HEK293 (cell line): Measurements from ENCODE around the gene EEFSEC.

ENCODE experiments used
- CTCF ChIA-PET: fragments of 350-600 bp; formaldehyde crosslinking; extraction: SDS; loops from one replicate; lab custom pipeline; 2021; ENCODE audit warnings: antibody characterized with exemption; lab: Yijun Ruan, JAX
- POLR2A ChIA-PET: fragments of 300-600 bp; formaldehyde crosslinking; extraction: SDS; loops from one replicate; lab custom pipeline; 2020; ENCODE audit warnings: antibody characterized with exemption, inconsistent platforms; lab: Yijun Ruan, JAX
- H3K27ac ChIP-seq: fragments of 200-500 bp; sonication (Bioruptor generic); 2 replicates; pipeline ENCODE4 v1.5.1; 2014; ENCODE audit warnings: low read depth, low read length, control low read depth, inconsistent platforms; ENCODE audit errors: extremely low read depth
- H3K36me3 ChIP-seq, 2 experiments: fragments of 200-500 bp in 1 of 2; sonication (Bioruptor generic) in 1 of 2; 1 replicate in 1 of 2; 2 replicates in 1 of 2; pipeline ENCODE4 v1.5.1; 2014 to 2017; ENCODE audit warnings: inconsistent platforms in 2 of 2, low read length in 2 of 2; ENCODE audit not compliant: control insufficient read depth in 2 of 2, insufficient read depth in 1 of 2
- H3K4me1 ChIP-seq: fragments of 200-500 bp; sonication (Bioruptor generic); 2 replicates; pipeline ENCODE4 v1.5.1; 2014; ENCODE audit warnings: mild to moderate bottlenecking, low read length, inconsistent platforms; ENCODE audit not compliant: control insufficient read depth, insufficient read depth
- H3K4me3 ChIP-seq: 2 replicates; pipeline ENCODE4 v1.5.1; 2011; ENCODE audit warnings: low read depth, mild to moderate bottlenecking, control low read depth, low read length, moderate library complexity
- H3K9me3 ChIP-seq: fragments of 200-500 bp; sonication (Bioruptor generic); 2 replicates; pipeline ENCODE4 v1.5.1; 2014; ENCODE audit warnings: low read depth, low read length, inconsistent platforms; ENCODE audit not compliant: control insufficient read depth, insufficient read depth
- EGR2 ChIP-seq: fragments of 450-650 bp; formaldehyde crosslinking; IDR thresholded peaks from 2 replicates; pipeline ENCODE4 v1.5.1; 2016; ENCODE audit warnings: low read depth, missing biosample characterization, missing genetic modification characterization
- GFI1B ChIP-seq: fragments of 450-650 bp; formaldehyde crosslinking; IDR thresholded peaks from 2 replicates; pipeline ENCODE4 v1.5.1; 2016; ENCODE audit warnings: missing biosample characterization, missing genetic modification characterization
- HOXC10 ChIP-seq: sonication (generic); formaldehyde crosslinking; IDR thresholded peaks from 2 replicates; pipeline ENCODE4 v1.8.1; 2023; ENCODE audit warnings: mild to moderate bottlenecking, missing genetic modification reagents
- KLF10 ChIP-seq: fragments of 450-650 bp; IDR thresholded peaks from 2 replicates; pipeline ENCODE4 v1.5.1; 2018; ENCODE audit warnings: missing biosample characterization, mild to moderate bottlenecking, missing genetic modification characterization
- PBX3 ChIP-seq: sonication (generic); formaldehyde crosslinking; IDR thresholded peaks from 2 replicates; pipeline ENCODE4 v1.8.1; 2022; ENCODE audit warnings: mild to moderate bottlenecking, moderate library complexity, missing genetic modification reagents
- PRDM1 ChIP-seq: fragments of 450-650 bp; formaldehyde crosslinking; IDR thresholded peaks from 2 replicates; pipeline ENCODE4; 2016; ENCODE audit warnings: missing biosample characterization, missing genetic modification characterization
- TSHZ1 ChIP-seq: fragments of 450-650 bp; formaldehyde crosslinking; IDR thresholded peaks from 2 replicates; pipeline ENCODE4 v1.5.1; 2016; ENCODE audit warnings: missing biosample characterization, missing genetic modification characterization, borderline replicate concordance
- ZBTB21 ChIP-seq: fragments of 450-650 bp; formaldehyde crosslinking; IDR thresholded peaks from 2 replicates; pipeline ENCODE4 v1.5.1; 2017; ENCODE audit warnings: missing biosample characterization, missing genetic modification characterization
- ZNF138 ChIP-seq: fragments of 450-650 bp; formaldehyde crosslinking; IDR thresholded peaks from 2 replicates; pipeline ENCODE4 v1.5.1; 2016; ENCODE audit warnings: missing biosample characterization, missing genetic modification characterization, borderline replicate concordance
- ZNF155 ChIP-seq: fragments of 450-650 bp; formaldehyde crosslinking; IDR thresholded peaks from 2 replicates; pipeline ENCODE4 v1.5.1; 2016; ENCODE audit warnings: missing biosample characterization, missing genetic modification characterization
- ZNF202 ChIP-seq: fragments of 450-650 bp; formaldehyde crosslinking; IDR thresholded peaks from 2 replicates; pipeline ENCODE4 v1.5.1; 2016; ENCODE audit warnings: missing biosample characterization, missing genetic modification characterization, borderline replicate concordance
- ZNF341 ChIP-seq: fragments of 450-650 bp; formaldehyde crosslinking; IDR thresholded peaks from 2 replicates; pipeline ENCODE4; 2016; ENCODE audit warnings: low read depth, missing biosample characterization, missing genetic modification characterization
- ZNF366 ChIP-seq: fragments of 450-650 bp; formaldehyde crosslinking; conservative IDR thresholded peaks from 2 replicates; pipeline ENCODE4 v1.5.1; 2016; ENCODE audit warnings: missing biosample characterization, missing genetic modification characterization
- ZNF433 ChIP-seq: fragments of 450-650 bp; formaldehyde crosslinking; IDR thresholded peaks from 2 replicates; pipeline ENCODE4 v1.5.1; 2016; ENCODE audit warnings: missing biosample characterization, missing genetic modification characterization, low read depth
- ZNF510 ChIP-seq: fragments of 450-650 bp; formaldehyde crosslinking; IDR thresholded peaks from 2 replicates; pipeline ENCODE4 v1.5.1; 2018; ENCODE audit warnings: mild to moderate bottlenecking, missing genetic modification characterization, missing biosample characterization; ENCODE audit not compliant: insufficient replicate concordance
- ZNF521 ChIP-seq: fragments of 450-650 bp; formaldehyde crosslinking; IDR thresholded peaks from 2 replicates; pipeline ENCODE4 v1.5.1; 2017; ENCODE audit warnings: missing biosample characterization, mild to moderate bottlenecking, missing genetic modification characterization
- ZNF561 ChIP-seq: fragments of 450-650 bp; IDR thresholded peaks from 2 replicates; pipeline ENCODE4 v1.5.1; 2018; ENCODE audit warnings: missing biosample characterization, missing genetic modification characterization, borderline replicate concordance
- ZNF580 ChIP-seq: fragments of 450-650 bp; formaldehyde crosslinking; IDR thresholded peaks from 2 replicates; pipeline ENCODE4 v1.5.1; 2016; ENCODE audit warnings: missing biosample characterization, missing genetic modification characterization
- ZNF624 ChIP-seq: fragments of 450-650 bp; formaldehyde crosslinking; IDR thresholded peaks from 2 replicates; pipeline ENCODE4 v1.5.1; 2017; ENCODE audit warnings: missing biosample characterization, missing genetic modification characterization
- ZNF639 ChIP-seq: fragments of 450-650 bp; formaldehyde crosslinking; IDR thresholded peaks from 2 replicates; pipeline ENCODE4 v1.5.1; 2016; ENCODE audit warnings: missing biosample characterization, missing genetic modification characterization
- ZNF768 ChIP-seq: fragments of 450-650 bp; formaldehyde crosslinking; IDR thresholded peaks from 2 replicates; pipeline ENCODE4 v1.5.1; 2018; ENCODE audit warnings: missing biosample characterization, mild to moderate bottlenecking, missing genetic modification characterization
- ZNF830 ChIP-seq: fragments of 450-650 bp; IDR thresholded peaks from 2 replicates; pipeline ENCODE4 v1.5.0; 2018; ENCODE audit warnings: missing biosample characterization, missing genetic modification characterization, low read depth, mild to moderate bottlenecking, moderate library complexity
- ZSCAN30 ChIP-seq: fragments of 450-650 bp; IDR thresholded peaks from 2 replicates; pipeline ENCODE4 v1.5.1; 2018; ENCODE audit warnings: missing biosample characterization, mild to moderate bottlenecking, missing genetic modification characterization, moderate library complexity
- TF ChIP-seq, protein P1 (sequence below): fragments of 450-650 bp; formaldehyde crosslinking; IDR thresholded peaks from 2 replicates; pipeline ENCODE4 v1.5.1; 2016; ENCODE audit warnings: missing biosample characterization, missing genetic modification characterization
- TF ChIP-seq, protein P2 (sequence below): fragments of 450-650 bp; formaldehyde crosslinking; IDR thresholded peaks from 2 replicates; pipeline ENCODE4 v1.5.1; 2016; ENCODE audit warnings: missing biosample characterization, missing genetic modification characterization

EEFSEC gene

DNA sequence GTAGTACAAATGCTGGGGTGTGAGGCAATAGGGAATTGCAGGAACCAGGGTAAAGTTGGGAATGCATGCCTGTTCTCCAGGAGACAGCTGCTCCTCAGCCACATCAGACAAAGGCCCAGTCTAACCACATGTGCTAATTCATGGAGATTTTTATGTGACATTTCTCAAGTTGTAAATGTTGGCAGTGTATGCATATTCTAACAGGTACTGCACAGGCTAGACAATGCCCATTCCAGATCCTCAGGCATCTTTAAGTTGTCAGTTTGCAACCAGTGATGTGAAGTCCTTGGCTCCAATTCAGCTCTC lies 84.9 kb downstream of the EEFSEC start:
- Histone ChIP-seq H3K36me3 (no peaks in the 10 kb centered on the region), H3K27ac (no peak overlapping the region), H3K9me3 (no peaks in the 10 kb centered on the region), H3K4me3 (no peak overlapping the region), H3K4me1 (no peaks in the 10 kb centered on the region)
- POLR2A ChIA-PET: no interaction called here
- CTCF ChIA-PET: interaction anchor here (0.6 to 0.9 kb wide), 2 partner anchors 12 kb away, joined by 3 to 5 read pairs; no protein-coding TSS in a partner anchor
- TF ChIP-seq HOXC10 (CRISPR knock-in tag): no peak
- no peak for TF ChIP-seq KLF10 (tag by site-specific recombination)
- TF ChIP-seq, protein P1, sequence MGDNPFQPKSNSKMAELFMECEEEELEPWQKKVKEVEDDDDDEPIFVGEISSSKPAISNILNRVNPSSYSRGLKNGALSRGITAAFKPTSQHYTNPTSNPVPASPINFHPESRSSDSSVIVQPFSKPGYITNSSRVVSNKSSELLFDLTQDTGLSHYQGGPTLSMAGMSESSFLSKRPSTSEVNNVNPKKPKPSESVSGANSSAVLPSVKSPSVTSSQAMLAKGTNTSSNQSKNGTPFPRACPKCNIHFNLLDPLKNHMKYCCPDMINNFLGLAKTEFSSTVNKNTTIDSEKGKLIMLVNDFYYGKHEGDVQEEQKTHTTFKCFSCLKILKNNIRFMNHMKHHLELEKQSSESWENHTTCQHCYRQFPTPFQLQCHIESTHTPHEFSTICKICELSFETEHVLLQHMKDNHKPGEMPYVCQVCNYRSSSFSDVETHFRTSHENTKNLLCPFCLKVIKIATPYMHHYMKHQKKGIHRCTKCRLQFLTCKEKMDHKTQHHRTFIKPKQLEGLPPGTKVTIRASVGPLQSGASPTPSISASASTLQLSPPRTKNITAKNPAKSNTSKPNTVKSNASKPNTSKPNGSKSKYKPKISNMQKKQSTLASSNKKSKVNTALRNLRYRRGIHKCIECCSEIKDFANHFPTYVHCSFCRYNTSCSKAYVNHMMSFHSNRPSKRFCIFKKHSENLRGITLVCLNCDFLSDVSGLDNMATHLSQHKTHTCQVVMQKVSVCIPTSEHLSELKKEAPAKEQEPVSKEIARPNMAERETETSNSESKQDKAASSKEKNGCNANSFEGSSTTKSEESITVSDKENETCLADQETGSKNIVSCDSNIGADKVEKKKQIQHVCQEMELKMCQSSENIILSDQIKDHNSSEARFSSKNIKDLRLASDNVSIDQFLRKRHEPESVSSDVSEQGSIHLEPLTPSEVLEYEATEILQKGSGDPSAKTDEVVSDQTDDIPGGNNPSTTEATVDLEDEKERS (tag by site-specific recombination): no peak
- TF ChIP-seq ZNF521 (tag by site-specific recombination): no peak
- TF ChIP-seq ZSCAN30: no peak
- no peak for TF ChIP-seq GFI1B (tag by site-specific recombination)
- TF ChIP-seq TSHZ1 (tag by site-specific recombination): no peak
- no peak for TF ChIP-seq ZNF510 (tag by site-specific recombination)
- no peak for TF ChIP-seq PBX3 (CRISPR knock-in tag)
- TF ChIP-seq PRDM1 (tag by site-specific recombination): no peak
- TF ChIP-seq ZNF138: no peak
- TF ChIP-seq ZNF830 (tag by site-specific recombination): no peak
- no peak for TF ChIP-seq ZNF624 (tag by site-specific recombination)
- no peak for TF ChIP-seq ZNF580 (tag by site-specific recombination)

DNA sequence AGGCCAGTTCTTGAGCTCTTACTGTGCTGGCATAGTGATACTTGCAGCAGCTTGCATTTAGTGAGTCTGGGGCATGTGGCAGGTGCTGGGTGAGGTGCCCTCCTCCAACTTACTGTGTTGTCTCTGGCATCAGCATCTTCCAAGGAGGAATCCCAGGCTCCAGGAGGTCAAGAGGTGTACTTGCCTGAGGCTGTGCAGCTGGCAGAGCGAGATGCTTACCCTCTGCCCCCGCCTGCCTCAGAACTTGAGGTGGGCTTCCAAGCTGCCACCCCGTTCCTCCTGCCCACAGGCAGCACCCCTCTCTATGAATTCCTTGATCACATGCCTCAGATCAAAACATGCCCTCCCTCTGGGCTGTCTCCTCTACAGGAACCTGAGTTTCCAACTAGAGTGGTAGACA lies 86.0 kb downstream of the EEFSEC start:
- Histone ChIP-seq H3K4me3 (no peak overlapping the region), H3K36me3 (no peaks in the 10 kb centered on the region), H3K27ac (no peak overlapping the region), H3K4me1 (no peaks in the 10 kb centered on the region), H3K9me3 (no peaks in the 10 kb centered on the region)
- no peak for TF ChIP-seq ZNF341 (tag by site-specific recombination)
- TF ChIP-seq ZNF202: no peak
- TF ChIP-seq ZNF768: no peak
- TF ChIP-seq ZBTB21 (tag by site-specific recombination): no peak
- TF ChIP-seq EGR2: no peak
- TF ChIP-seq ZNF433 (tag by site-specific recombination): no peak
- TF ChIP-seq ZNF155 (tag by site-specific recombination): no peak
- TF ChIP-seq, protein P2, sequence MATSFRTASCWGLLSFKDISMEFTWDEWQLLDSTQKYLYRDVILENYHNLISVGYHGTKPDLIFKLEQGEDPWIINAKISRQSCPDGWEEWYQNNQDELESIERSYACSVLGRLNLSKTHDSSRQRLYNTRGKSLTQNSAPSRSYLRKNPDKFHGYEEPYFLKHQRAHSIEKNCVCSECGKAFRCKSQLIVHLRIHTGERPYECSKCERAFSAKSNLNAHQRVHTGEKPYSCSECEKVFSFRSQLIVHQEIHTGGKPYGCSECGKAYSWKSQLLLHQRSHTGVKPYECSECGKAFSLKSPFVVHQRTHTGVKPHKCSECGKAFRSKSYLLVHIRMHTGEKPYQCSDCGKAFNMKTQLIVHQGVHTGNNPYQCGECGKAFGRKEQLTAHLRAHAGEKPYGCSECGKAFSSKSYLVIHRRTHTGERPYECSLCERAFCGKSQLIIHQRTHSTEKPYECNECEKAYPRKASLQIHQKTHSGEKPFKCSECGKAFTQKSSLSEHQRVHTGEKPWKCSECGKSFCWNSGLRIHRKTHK: no peak
- TF ChIP-seq ZNF561 (tag by site-specific recombination): no peak
- no peak for TF ChIP-seq ZNF639 (tag by site-specific recombination)
- no peak for TF ChIP-seq ZNF366 (tag by site-specific recombination)
- ChIA-PET CTCF (no interaction called here), POLR2A (no interaction called here)
